CD14-positive monocyte (primary cell): Measurements from ENCODE around the gene FAM200B. TPM values are rescaled to one million over a fixed set of nuclear protein-coding genes. Genes with fewer than 3 reads are reported as not detected.

Source experiments
- DNase-seq, 3 donors: peaks; one replicate each; pipeline ENCODE4 v3.0.0-alpha.2; 2011 to 2022
- H2AFZ ChIP-seq: 2 replicates; pipeline ENCODE4 v1.6.0; 2012; ENCODE audit warnings: mild to moderate bottlenecking, low read depth, low read length, inconsistent platforms; ENCODE audit not compliant: insufficient read depth, poor library complexity, severe bottlenecking
- H3K27ac ChIP-seq, 2 donors: 1 replicate in 1 of 2; 2 replicates in 1 of 2; pipeline ENCODE4 v1.5.1; 2012 to 2013; ENCODE audit warnings: low read length in 2 of 2, control low read depth in 1 of 2, inconsistent platforms in 1 of 2, low read depth in 1 of 2, mild to moderate bottlenecking in 1 of 2
- H3K27me3 ChIP-seq, 2 donors: one replicate each; pipeline versions ENCODE4 v1.6.0 to v1.6.1; 2011 to 2013; ENCODE audit warnings: low read length in 2 of 2; ENCODE audit not compliant: control insufficient read depth in 2 of 2, insufficient read depth in 2 of 2
- H3K36me3 ChIP-seq, 2 donors: replicated peaks in 1 of 2; 1 replicate in 1 of 2; 2 replicates in 1 of 2; pipeline versions ENCODE4 v1.5.1 to v1.6.1; 2012 to 2013; ENCODE audit warnings: low read length in 2 of 2, control low read depth in 1 of 2, inconsistent platforms in 1 of 2, mild to moderate bottlenecking in 1 of 2; ENCODE audit not compliant: insufficient read depth in 2 of 2, control insufficient read depth in 1 of 2
- H3K4me1 ChIP-seq, 2 donors: 1 replicate in 1 of 2; 2 replicates in 1 of 2; pipeline versions ENCODE4 v1.5.1 to v1.6.1; 2012 to 2013; ENCODE audit warnings: low read length in 2 of 2, control low read depth in 1 of 2, inconsistent platforms in 1 of 2, mild to moderate bottlenecking in 1 of 2, moderate library complexity in 1 of 2; ENCODE audit not compliant: insufficient read depth in 2 of 2, control insufficient read depth in 1 of 2
- H3K4me2 ChIP-seq: replicated peaks from 2 replicates; pipeline ENCODE3; 2012; ENCODE audit warnings: low read length, moderate library complexity, mild to moderate bottlenecking; ENCODE audit not compliant: poor library complexity, severe bottlenecking; ENCODE audit errors: extremely low read depth
- H3K4me3 ChIP-seq, 3 experiments: fragments of 200-600 bp in 1 of 3; sonication (generic) in 1 of 3; replicated peaks in 1 of 3; 1 replicate in 2 of 3; 2 replicates in 1 of 3; pipeline ENCODE4 v1.5.1; 2011 to 2013; ENCODE audit warnings: low read length in 3 of 3, mild to moderate bottlenecking in 3 of 3, control low read depth in 2 of 3, low read depth in 2 of 3, inconsistent platforms in 1 of 3, moderate library complexity in 1 of 3
- H3K79me2 ChIP-seq: 2 replicates; pipeline ENCODE4 v1.6.0; 2012; ENCODE audit warnings: mild to moderate bottlenecking, control low read depth, inconsistent platforms, low read length, moderate library complexity; ENCODE audit not compliant: insufficient read depth
- H3K9ac ChIP-seq: 2 replicates; pipeline ENCODE4 v1.6.0; 2017; ENCODE audit warnings: low read length, mild to moderate bottlenecking; ENCODE audit not compliant: insufficient read depth, poor library complexity, severe bottlenecking
- H3K9me3 ChIP-seq, 2 donors: replicated peaks in 1 of 2; 1 replicate in 1 of 2; 2 replicates in 1 of 2; pipeline versions ENCODE4 v1.5.1 to v1.6.1; 2012 to 2013; ENCODE audit warnings: low read length in 2 of 2, control low read depth in 1 of 2; ENCODE audit not compliant: control insufficient read depth in 1 of 2, insufficient read depth in 1 of 2
- H4K20me1 ChIP-seq: 2 replicates; pipeline ENCODE4 v1.6.0; 2012; ENCODE audit warnings: mild to moderate bottlenecking, low read length, control low read depth, moderate library complexity; ENCODE audit not compliant: insufficient read depth
- H3K27ac Mint-ChIP-seq, 7 donors: one replicate each; pipeline ENCODE4 v1.8.0; 2020; ENCODE audit warnings: mild to moderate bottlenecking in 7 of 7, mixed read lengths in 7 of 7, moderate library complexity in 6 of 7, inconsistent platforms in 2 of 7
- H3K27me3 Mint-ChIP-seq, 3 donors: one replicate each; pipeline ENCODE4 v1.8.0; 2021 to 2022; ENCODE audit warnings: low read depth in 3 of 3, mild to moderate bottlenecking in 3 of 3, mixed read lengths in 3 of 3, moderate library complexity in 3 of 3, inconsistent platforms in 1 of 3
- H3K36me3 Mint-ChIP-seq, 2 donors: one replicate each; pipeline ENCODE4 v1.8.0; 2020; ENCODE audit warnings: mixed read lengths in 2 of 2, inconsistent platforms in 1 of 2, mild to moderate bottlenecking in 1 of 2
- H3K4me1 Mint-ChIP-seq: one replicate; pipeline ENCODE4 v1.8.0; 2020; ENCODE audit warnings: mild to moderate bottlenecking, mixed read lengths
- H3K4me3 Mint-ChIP-seq, 2 donors: one replicate each; pipeline ENCODE4 v1.8.0; 2020; ENCODE audit warnings: mild to moderate bottlenecking in 2 of 2, mixed read lengths in 2 of 2, moderate library complexity in 1 of 2
- H3K9me3 Mint-ChIP-seq, 7 donors: one replicate each; pipeline ENCODE4 v1.8.0; 2020 to 2022; ENCODE audit warnings: mixed read lengths in 7 of 7, mild to moderate bottlenecking in 6 of 7, moderate library complexity in 6 of 7, inconsistent platforms in 2 of 7
- WGBS: methylation state at CpG from one replicate; pipeline ENCODE4 v1.1.5; 2013; ENCODE audit warnings: missing lambda C conversion rate; ENCODE audit not compliant: insufficient coverage; 5-methylcytosine and 5-hydroxymethylcytosine counted together
- intact Hi-C, 2 donors: fragments of 100-400 bp; cut with micrococcal nuclease; formaldehyde crosslinking; loops; one replicate each; pipeline versions ENCODE4 v1.15.0 to v1.15.1; 2023
- polyA plus RNA-seq, 3 donors: library from polyadenylated mRNA; depleted of rRNA in 1 of 3; unstranded in 2 of 3; stranded (reverse) in 1 of 3; fragments of 300-500 nt in 2 of 3; fragments of >200 nt in 1 of 3; fragmentation: Illumina TruSeq in 2 of 3; gene quantifications; 1 replicate in 2 of 3; 2 replicates in 1 of 3; pipeline ENCODE4 v1.2.3, GENCODE V29; 2012 to 2021
- TF ChIP-seq, protein P1 (sequence below): fragments of 200-600 bp; IDR thresholded peaks from one replicate; pipeline ENCODE4 v1.8.0; 2022; ENCODE audit warnings: antibody characterized with exemption, mild to moderate bottlenecking

The FAM200B gene
- polyA plus RNA-seq, 3 donors: 65.7 to 169 (median 151) TPM

DNA sequence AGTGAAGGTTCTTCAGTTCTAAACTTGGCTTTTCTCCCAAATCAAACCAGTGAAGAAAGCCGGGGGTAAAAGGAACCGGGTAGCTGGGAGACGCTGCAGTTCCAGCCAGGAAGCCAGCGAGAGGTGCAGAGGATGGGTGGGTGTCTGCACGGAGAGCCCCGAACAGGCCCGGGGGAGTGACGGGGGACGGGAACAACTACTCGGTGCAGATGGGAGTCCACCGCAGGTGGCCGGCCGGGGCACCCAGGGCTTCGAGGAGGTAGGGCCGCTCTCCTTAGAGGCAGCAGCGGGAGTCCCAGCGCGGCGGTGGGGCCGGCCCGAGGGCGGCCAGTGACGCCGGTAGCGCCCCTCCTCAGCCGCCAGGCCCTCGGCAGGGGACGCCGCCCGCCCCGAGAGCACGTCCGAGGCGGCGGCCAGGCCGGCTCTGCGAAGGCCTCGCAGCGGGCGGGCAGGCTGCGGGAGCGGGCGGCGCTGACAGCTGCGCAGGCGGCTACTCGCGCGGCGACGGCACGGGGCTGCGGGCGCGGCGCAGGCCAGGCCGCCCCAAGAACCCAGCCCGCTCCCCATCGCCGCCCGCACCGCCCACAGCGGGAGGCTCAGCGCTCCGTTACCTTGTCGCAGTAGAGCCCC lies 26.9 kb upstream of the FAM200B start:
- peak overlapping the region; percentile 86 for H3K9ac ChIP-seq
- DNase-seq: no peak
- no peaks in the 10 kb centered on the region for H3K27me3 Mint-ChIP-seq
- peak overlapping the region; percentile 69 to 98 (median 95) for H3K4me3 ChIP-seq
- H3K4me1 ChIP-seq: peaks cover 59 to 83% of the 10 kb centered on the region in 2 donors
- no peaks in the 10 kb centered on the region for H3K36me3 ChIP-seq
- peak overlapping the region; percentile 58 for H2AFZ ChIP-seq
- H3K9me3 Mint-ChIP-seq: no peaks in the 10 kb centered on the region
- no peaks in the 10 kb centered on the region for H3K9me3 ChIP-seq
- H3K79me2 ChIP-seq: peaks cover 98% of the 10 kb centered on the region
- no peaks in the 10 kb centered on the region for H3K27me3 ChIP-seq
- peak overlapping the region; percentile 93 to 98 (median 97) for H3K27ac Mint-ChIP-seq
- peak overlapping the region; percentile 97 for H3K4me2 ChIP-seq
- H3K27ac ChIP-seq: peak overlapping the region; percentile 97 to 100
- peaks cover 33% of the 10 kb centered on the region for H4K20me1 ChIP-seq
- under 1% methylated on average over 66 of the region's 66 CpGs for WGBS
- peak overlapping the region; percentile 99 to 100 for H3K4me3 Mint-ChIP-seq
- intact Hi-C loops: loop anchor here (5.0 kb wide), 3 partner anchors 38 to 652 kb away; partner anchors contain the start of genes BST1 (in 1 of the 2) and CPEB2 (in 1 of the 2)
- H3K36me3 Mint-ChIP-seq: peaks cover 12 to 32% of the 10 kb centered on the region in 2 donors
- TF ChIP-seq, protein P1, sequence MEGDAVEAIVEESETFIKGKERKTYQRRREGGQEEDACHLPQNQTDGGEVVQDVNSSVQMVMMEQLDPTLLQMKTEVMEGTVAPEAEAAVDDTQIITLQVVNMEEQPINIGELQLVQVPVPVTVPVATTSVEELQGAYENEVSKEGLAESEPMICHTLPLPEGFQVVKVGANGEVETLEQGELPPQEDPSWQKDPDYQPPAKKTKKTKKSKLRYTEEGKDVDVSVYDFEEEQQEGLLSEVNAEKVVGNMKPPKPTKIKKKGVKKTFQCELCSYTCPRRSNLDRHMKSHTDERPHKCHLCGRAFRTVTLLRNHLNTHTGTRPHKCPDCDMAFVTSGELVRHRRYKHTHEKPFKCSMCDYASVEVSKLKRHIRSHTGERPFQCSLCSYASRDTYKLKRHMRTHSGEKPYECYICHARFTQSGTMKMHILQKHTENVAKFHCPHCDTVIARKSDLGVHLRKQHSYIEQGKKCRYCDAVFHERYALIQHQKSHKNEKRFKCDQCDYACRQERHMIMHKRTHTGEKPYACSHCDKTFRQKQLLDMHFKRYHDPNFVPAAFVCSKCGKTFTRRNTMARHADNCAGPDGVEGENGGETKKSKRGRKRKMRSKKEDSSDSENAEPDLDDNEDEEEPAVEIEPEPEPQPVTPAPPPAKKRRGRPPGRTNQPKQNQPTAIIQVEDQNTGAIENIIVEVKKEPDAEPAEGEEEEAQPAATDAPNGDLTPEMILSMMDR: no peak
- H3K4me1 Mint-ChIP-seq: peaks cover 65% of the 10 kb centered on the region

DNA sequence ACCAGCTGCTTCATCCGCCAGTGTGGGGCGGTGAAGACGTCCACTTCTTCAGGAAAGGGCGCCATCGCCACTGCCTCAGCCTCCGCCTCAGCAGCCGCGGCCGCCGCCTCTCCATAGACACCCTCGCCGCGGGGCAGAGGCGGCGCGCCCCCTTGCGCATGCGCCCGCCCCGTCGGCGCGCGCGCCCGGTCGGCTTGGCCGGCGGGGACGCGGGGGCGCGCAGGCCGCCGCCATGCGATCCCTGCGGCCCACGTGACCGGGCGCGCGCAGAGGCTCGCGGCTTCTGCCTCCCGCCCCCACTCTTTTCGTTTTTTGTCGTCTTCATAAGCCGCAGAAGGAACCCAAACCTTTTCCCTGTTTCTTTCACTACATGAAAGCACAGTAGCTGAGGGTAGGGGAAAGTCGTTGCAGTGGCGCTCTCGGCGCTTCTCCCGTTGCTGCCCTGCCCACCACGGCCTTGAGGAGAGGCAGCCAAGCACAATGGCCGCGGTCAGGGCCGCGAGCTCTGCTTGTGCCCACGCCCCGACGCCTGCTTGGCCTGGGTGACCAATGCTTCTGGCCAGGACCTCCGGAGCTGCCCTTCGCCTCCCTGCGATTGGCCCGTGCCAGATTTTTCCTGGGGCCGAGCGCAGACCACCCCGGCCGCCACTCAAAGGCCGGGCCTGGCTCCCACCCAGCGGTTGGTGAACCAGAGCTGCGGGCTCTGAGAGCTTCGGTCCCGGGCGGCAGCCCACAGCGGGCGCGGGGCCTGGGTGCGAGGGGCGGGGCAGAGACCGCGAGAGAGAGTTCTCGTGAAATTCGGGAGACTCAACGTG lies 26.2 kb upstream of the FAM200B start, which contains the start of gene FBXL5:
FBXL5 (minus strand) TSS at position 135 of the 815 bp plus-strand sequence; CDS start at position 65, 70 bp downstream.
- H3K79me2 ChIP-seq: peaks cover 93% of the 10 kb centered on the region
- H3K4me3 ChIP-seq: peak within 1 kb of the TSS; percentile 72 to 98 (median 95)
- no peaks in the 10 kb centered on the region for H3K36me3 ChIP-seq
- H2AFZ ChIP-seq: peak within 1 kb of the TSS; percentile 90
- H3K27ac ChIP-seq: peak within 1 kb of the TSS; percentile 97 to 100
- TF ChIP-seq, protein P1: no peak
- H3K9me3 ChIP-seq: no peaks in the 10 kb centered on the region
- Mint-ChIP-seq H3K9me3 (no peaks in the 10 kb centered on the region), H3K4me1 (peaks cover 64% of the 10 kb centered on the region), H3K4me3 (peak within 1 kb of the TSS; percentile 99 to 100), H3K27ac (peak within 1 kb of the TSS; percentile 97 to 99 (median 99)), H3K36me3 (peaks cover 13 to 27% of the 10 kb centered on the region in 2 donors), H3K27me3 (no peaks in the 10 kb centered on the region)
- H3K4me1 ChIP-seq: peaks cover 58 to 83% of the 10 kb centered on the region in 2 donors
- H3K27me3 ChIP-seq: no peaks in the 10 kb centered on the region
- peak within 1 kb of the TSS; percentile 97 for H3K4me2 ChIP-seq
- H4K20me1 ChIP-seq: peaks cover 26% of the 10 kb centered on the region
- H3K9ac ChIP-seq: peak within 1 kb of the TSS; percentile 86
- intact Hi-C loops: loop anchor here (5.0 kb wide), 2 partner anchors 37 to 653 kb away; partner anchors contain the start of gene CPEB2 (in 1 of the 2)
- peak; percentile 77 to 90 (median 86) for DNase-seq
- 14% methylated on average over 79 of the region's 85 CpGs for WGBS
